ENCODE results near the gene VEPH1. TPM values are rescaled to one million over a fixed set of nuclear protein-coding genes. Genes with fewer than 3 reads are reported as not detected.
A peak's percentile ranks its signal among the peaks of the same experiment; 100 is the strongest.

Gene VEPH1
- polyA plus RNA-seq, 1 of the 3 experiments (the other 2 are of a cell fraction): 6.0 TPM

GRCh38 chr3:157249606-157250005 lies 253.6 kb downstream of the VEPH1 start:
- ChIA-PET CTCF (interaction anchor here (1.1 to 1.6 kb wide), 2 partner anchors 12 to 45 kb away, joined by 3 to 4 read pairs; no protein-coding TSS in a partner anchor), POLR2A (interaction anchor here (0.5 kb wide), 1 partner anchor 1758 kb away, joined by 3 read pairs; no protein-coding TSS in a partner anchor)
- no peaks in the 10 kb centered on the region for H4K20me1 ChIP-seq (ENCODE audit: insufficient read depth)
- H3K79me2 ChIP-seq (ENCODE audit: insufficient read depth): no peaks in the 10 kb centered on the region
- no peaks in the 10 kb centered on the region for H3K9me3 ChIP-seq
- peaks cover 27% of the 10 kb centered on the region for H3F3A ChIP-seq (replicated peaks; ENCODE audit: insufficient read depth)
- no peaks in the 10 kb centered on the region for H3K9me2 ChIP-seq
- no peak overlapping the region for H3K4me2 ChIP-seq
- DNase-seq: no peak
- 94% methylated on average over 5 of the region's 5 CpGs for WGBS (ENCODE audit: low lambda C conversion rate)
- H3K36me3 ChIP-seq (replicated peaks in 1 of 2; ENCODE audit: control insufficient read depth in 1 of 2, insufficient read depth in 2 of 2, low read length in 1 of 2): peaks cover 0 to 3% of the 10 kb centered on the region in 2 experiments
- H2AFZ ChIP-seq (ENCODE audit: low read depth): no peak overlapping the region
- H3K4me3 ChIP-seq (ENCODE audit: low read depth in 2 of 2, low read length in 1 of 2): no peak overlapping the region
- peak overlapping the region in 1 of 2 experiments; percentile 94; a peak in 3 of 4 replicates for H3K27ac ChIP-seq (ENCODE audit: low read depth in 2 of 2, low read length in 1 of 2)
- no peaks in the 10 kb centered on the region for H3K27me3 ChIP-seq (ENCODE audit: insufficient read depth)
- H3K9ac ChIP-seq: no peak overlapping the region
- no peak for TF ChIP-seq TEAD4 (IDR thresholded peaks at IDR 0.05; ENCODE audit: borderline replicate concordance, insufficient read depth)
- TF ChIP-seq RXRA (IDR thresholded peaks at IDR 0.05; ENCODE audit: borderline replicate concordance, low read depth): no peak
- no peak for TF ChIP-seq CTCF (IDR thresholded peaks at IDR 0.05)
- TF ChIP-seq USF1 (IDR thresholded peaks at IDR 0.05; ENCODE audit: borderline replicate concordance, low read depth): no peak
- TF ChIP-seq CHD2 (IDR thresholded peaks at IDR 0.05; ENCODE audit: low read length, partially characterized antibody): no peak
- no peak for TF ChIP-seq EZH2phosphoT487 (IDR thresholded peaks at IDR 0.05; ENCODE audit: borderline replicate concordance, low read depth)
- TF ChIP-seq MAX (IDR thresholded peaks at IDR 0.05; ENCODE audit: low read depth): no peak
- TF ChIP-seq NRF1 (IDR thresholded peaks at IDR 0.05; ENCODE audit: low read depth, low read length): no peak
- no peak for TF ChIP-seq ELF1 (IDR thresholded peaks at IDR 0.05)
- peaks cover 3 to 23% of the 10 kb centered on the region in 2 experiments for H3K4me1 ChIP-seq (ENCODE audit: control insufficient read depth in 1 of 2, insufficient read depth in 2 of 2, low read depth in 1 of 2, low read length in 1 of 2)

GRCh38 chr3:157248590-157249422 lies 254.4 kb downstream of the VEPH1 start:
- no peaks in the 10 kb centered on the region for H3K9me3 ChIP-seq
- H3K4me2 ChIP-seq: peak overlapping the region; percentile 66; the same call in 1 of the 2 replicates
- WGBS (ENCODE audit: low lambda C conversion rate): 46% methylated on average over 5 of the region's 5 CpGs
- no peaks in the 10 kb centered on the region for H4K20me1 ChIP-seq (ENCODE audit: insufficient read depth)
- H3K27me3 ChIP-seq (ENCODE audit: insufficient read depth): no peaks in the 10 kb centered on the region
- H3K79me2 ChIP-seq (ENCODE audit: insufficient read depth): no peaks in the 10 kb centered on the region
- ChIA-PET POLR2A (interaction anchor here (0.5 kb wide), 1 partner anchor 1759 kb away, joined by 3 read pairs; no protein-coding TSS in a partner anchor), CTCF (interaction anchor here (1.1 kb wide), 1 partner anchor 45 kb away, joined by 4 read pairs; no protein-coding TSS in a partner anchor)
- no peaks in the 10 kb centered on the region for H3K9me2 ChIP-seq
- peaks cover 3 to 25% of the 10 kb centered on the region in 2 experiments for H3K4me1 ChIP-seq (ENCODE audit: control insufficient read depth in 1 of 2, insufficient read depth in 2 of 2, low read depth in 1 of 2, low read length in 1 of 2)
- peak overlapping the region; percentile 76 to 94 for H3K27ac ChIP-seq (ENCODE audit: low read depth in 2 of 2, low read length in 1 of 2)
- peak overlapping the region; percentile 54; the same call in 1 of the 2 replicates for H3K9ac ChIP-seq
- H3F3A ChIP-seq (replicated peaks; ENCODE audit: insufficient read depth): peaks cover 34% of the 10 kb centered on the region
- peaks cover 0 to 3% of the 10 kb centered on the region in 2 experiments for H3K36me3 ChIP-seq (replicated peaks in 1 of 2; ENCODE audit: control insufficient read depth in 1 of 2, insufficient read depth in 2 of 2, low read length in 1 of 2)
- DNase-seq: no peak
- no peak overlapping the region for H3K4me3 ChIP-seq (ENCODE audit: low read depth in 2 of 2, low read length in 1 of 2)
- peak overlapping the region; percentile 80; the same call in 1 of the 2 replicates for H2AFZ ChIP-seq (ENCODE audit: low read depth)
- TF ChIP-seq CHD2 (IDR thresholded peaks at IDR 0.05; ENCODE audit: low read length, partially characterized antibody) (no peak), RXRA (IDR thresholded peaks at IDR 0.05; ENCODE audit: borderline replicate concordance, low read depth) (0 out of 2 replicates have a peak, but pooled peaks have one; percentile 24), SIN3A (IDR thresholded peaks at IDR 0.05; ENCODE audit: borderline replicate concordance, low read depth, low read length) (no peak; the same call in 1 of the 2 replicates), FOSL2 (IDR thresholded peaks at IDR 0.05; ENCODE audit: borderline replicate concordance, low read depth) (peak; percentile 85), FOXM1 (IDR thresholded peaks at IDR 0.05; ENCODE audit: low read depth) (no peak), POLR2AphosphoS5 (IDR thresholded peaks at IDR 0.05; ENCODE audit: low read depth, low read length) (peak; percentile 52; the same call in 1 of the 2 replicates), NFIC (IDR thresholded peaks at IDR 0.05; ENCODE audit: borderline replicate concordance) (peak; percentile 50), PBX3 (IDR thresholded peaks at IDR 0.05) (peak; percentile 85), YY1 (IDR thresholded peaks at IDR 0.05; ENCODE audit: low read depth) (0 out of 2 replicates have a peak, but pooled peaks have one; percentile 27), MXI1 (IDR thresholded peaks at IDR 0.05; ENCODE audit: low read depth, low read length) (no peak), USF2 (IDR thresholded peaks at IDR 0.05; ENCODE audit: borderline replicate concordance, low read depth, low read length) (no peak), IRF3 (IDR thresholded peaks at IDR 0.05; ENCODE audit: low read depth, low read length) (no peak)

Measured in SK-N-SH (cell line).